WTC11 (cell line): ENCODE results near the gene NEK8.

Experiments
- ELF4 ChIP-seq: sonication (generic); formaldehyde crosslinking; IDR thresholded peaks from 2 replicates; pipeline ENCODE4 v1.8.1; 2022; ENCODE audit warnings: low read depth, mild to moderate bottlenecking, moderate library complexity, missing genetic modification reagents
- ETV6 ChIP-seq: sonication (generic); formaldehyde crosslinking; IDR thresholded peaks from 2 replicates; pipeline ENCODE4 v1.8.1; 2022; ENCODE audit warnings: mild to moderate bottlenecking, missing genetic modification reagents
- FOXJ3 ChIP-seq: sonication (generic); formaldehyde crosslinking; IDR thresholded peaks from 2 replicates; pipeline ENCODE4 v1.9.0; 2021; ENCODE audit warnings: missing genetic modification reagents, mild to moderate bottlenecking, borderline replicate concordance
- KAT7 ChIP-seq: sonication (generic); formaldehyde crosslinking; IDR thresholded peaks from 2 replicates; pipeline ENCODE4 v1.8.1; 2023; ENCODE audit warnings: missing genetic modification reagents, mild to moderate bottlenecking, borderline replicate concordance
- MAX ChIP-seq: sonication (generic); formaldehyde crosslinking; IDR thresholded peaks from 2 replicates; pipeline ENCODE4 v1.8.0; 2022; ENCODE audit warnings: mild to moderate bottlenecking, missing genetic modification reagents
- NR3C1 ChIP-seq: sonication (generic); formaldehyde crosslinking; conservative IDR thresholded peaks from 2 replicates; pipeline ENCODE4 v1.8.1; 2023; ENCODE audit warnings: low read depth, mild to moderate bottlenecking, missing genetic modification reagents
- SMAD3 ChIP-seq: sonication (generic); formaldehyde crosslinking; IDR thresholded peaks from 2 replicates; pipeline ENCODE4 v1.8.0; 2022; ENCODE audit warnings: missing genetic modification reagents, mild to moderate bottlenecking, borderline replicate concordance
- TF ChIP-seq, protein P1 (sequence below): fragments of 200-600 bp; IDR thresholded peaks from 2 replicates; pipeline ENCODE4 v1.8.0; 2022; ENCODE audit warnings: antibody characterized with exemption

DNA sequence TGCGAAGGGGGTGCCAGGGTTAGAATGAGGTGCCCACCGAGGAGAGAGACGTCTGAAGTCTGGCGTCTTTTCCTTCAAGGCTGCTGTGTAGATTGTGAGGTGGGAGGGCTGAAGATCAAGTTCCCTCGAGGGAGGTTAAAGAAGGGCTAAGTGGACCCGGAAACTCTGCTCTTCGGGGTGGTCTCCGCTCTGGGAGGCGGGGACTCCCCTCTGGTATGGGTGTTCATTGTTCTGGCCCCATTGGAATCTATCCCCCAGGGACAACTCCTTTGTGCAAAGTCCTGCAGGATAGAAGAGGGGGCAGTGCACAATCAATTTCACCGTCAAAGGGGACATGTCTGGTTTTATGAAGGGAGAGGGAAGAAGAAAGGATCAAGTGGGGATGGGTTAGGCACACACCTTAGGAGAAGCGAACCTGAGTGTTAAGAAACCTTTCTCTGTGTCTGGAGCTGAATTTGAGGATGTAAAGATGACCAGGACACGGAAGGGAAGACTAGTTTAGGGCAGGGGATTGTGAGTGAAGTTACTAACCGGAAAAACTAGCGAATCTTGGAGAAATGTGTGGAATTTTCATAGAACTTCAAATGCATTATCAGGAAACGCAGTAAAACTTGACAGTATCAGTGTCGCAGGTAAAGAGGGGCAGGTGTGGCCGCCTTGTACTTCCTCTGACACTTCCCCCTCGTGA, 10.1 kb upstream of the NEK8 start:
- TF ChIP-seq SMAD3 (CRISPR knock-in tag) (no peak), KAT7 (CRISPR knock-in tag) (no peak), NR3C1 (CRISPR knock-in tag) (no peak), FOXJ3 (CRISPR knock-in tag) (no peak), MAX (CRISPR knock-in tag) (peak; percentile 34; the same call in 1 of the 2 replicates), ELF4 (CRISPR knock-in tag) (no peak), ETV6 (CRISPR knock-in tag) (0 out of 2 replicates have a peak, but pooled peaks have one; percentile 12)
- TF ChIP-seq, protein P1, sequence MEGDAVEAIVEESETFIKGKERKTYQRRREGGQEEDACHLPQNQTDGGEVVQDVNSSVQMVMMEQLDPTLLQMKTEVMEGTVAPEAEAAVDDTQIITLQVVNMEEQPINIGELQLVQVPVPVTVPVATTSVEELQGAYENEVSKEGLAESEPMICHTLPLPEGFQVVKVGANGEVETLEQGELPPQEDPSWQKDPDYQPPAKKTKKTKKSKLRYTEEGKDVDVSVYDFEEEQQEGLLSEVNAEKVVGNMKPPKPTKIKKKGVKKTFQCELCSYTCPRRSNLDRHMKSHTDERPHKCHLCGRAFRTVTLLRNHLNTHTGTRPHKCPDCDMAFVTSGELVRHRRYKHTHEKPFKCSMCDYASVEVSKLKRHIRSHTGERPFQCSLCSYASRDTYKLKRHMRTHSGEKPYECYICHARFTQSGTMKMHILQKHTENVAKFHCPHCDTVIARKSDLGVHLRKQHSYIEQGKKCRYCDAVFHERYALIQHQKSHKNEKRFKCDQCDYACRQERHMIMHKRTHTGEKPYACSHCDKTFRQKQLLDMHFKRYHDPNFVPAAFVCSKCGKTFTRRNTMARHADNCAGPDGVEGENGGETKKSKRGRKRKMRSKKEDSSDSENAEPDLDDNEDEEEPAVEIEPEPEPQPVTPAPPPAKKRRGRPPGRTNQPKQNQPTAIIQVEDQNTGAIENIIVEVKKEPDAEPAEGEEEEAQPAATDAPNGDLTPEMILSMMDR: no peak
